SK-N-SH (cell line): ENCODE results near the gene HECW1.

ENCODE experiments used
- EZH2phosphoT487 ChIP-seq: fragments of 200-600 bp; sonication (generic); IDR thresholded peaks from 2 replicates; pipeline ENCODE4 v1.6.1; 2017; ENCODE audit warnings: low read depth, mixed run types, mild to moderate bottlenecking, antibody characterized with exemption, moderate library complexity, borderline replicate concordance
- YY1 ChIP-seq: IDR thresholded peaks from 2 replicates; pipeline ENCODE4 v1.4.0; 2012; ENCODE audit warnings: low read depth, mild to moderate bottlenecking
- TF ChIP-seq, protein P1 (sequence below): fragments of 150-350 bp; IDR thresholded peaks from 2 replicates; pipeline ENCODE4 v1.6.1; 2017; ENCODE audit warnings: antibody characterized with exemption, low read length, low read depth, borderline replicate concordance

GRCh38 chr7:43538404-43538771 lies 425.9 kb downstream of the HECW1 start:
- no peak for TF ChIP-seq EZH2phosphoT487
- TF ChIP-seq, protein P1, sequence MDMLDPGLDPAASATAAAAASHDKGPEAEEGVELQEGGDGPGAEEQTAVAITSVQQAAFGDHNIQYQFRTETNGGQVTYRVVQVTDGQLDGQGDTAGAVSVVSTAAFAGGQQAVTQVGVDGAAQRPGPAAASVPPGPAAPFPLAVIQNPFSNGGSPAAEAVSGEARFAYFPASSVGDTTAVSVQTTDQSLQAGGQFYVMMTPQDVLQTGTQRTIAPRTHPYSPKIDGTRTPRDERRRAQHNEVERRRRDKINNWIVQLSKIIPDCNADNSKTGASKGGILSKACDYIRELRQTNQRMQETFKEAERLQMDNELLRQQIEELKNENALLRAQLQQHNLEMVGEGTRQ, result no peak
- TF ChIP-seq YY1, result no peak
